ENCODE data around the gene TECR. TPM values are rescaled to one million over a fixed set of nuclear protein-coding genes. Genes with fewer than 3 reads are reported as not detected.

Gene TECR
- total and polyA plus RNA-seq, 2 of the 13 experiments (the other 11 are each of a cell fraction or from before 2014, with no cell fraction given) = 54.9 to 121 TPM

DNA sequence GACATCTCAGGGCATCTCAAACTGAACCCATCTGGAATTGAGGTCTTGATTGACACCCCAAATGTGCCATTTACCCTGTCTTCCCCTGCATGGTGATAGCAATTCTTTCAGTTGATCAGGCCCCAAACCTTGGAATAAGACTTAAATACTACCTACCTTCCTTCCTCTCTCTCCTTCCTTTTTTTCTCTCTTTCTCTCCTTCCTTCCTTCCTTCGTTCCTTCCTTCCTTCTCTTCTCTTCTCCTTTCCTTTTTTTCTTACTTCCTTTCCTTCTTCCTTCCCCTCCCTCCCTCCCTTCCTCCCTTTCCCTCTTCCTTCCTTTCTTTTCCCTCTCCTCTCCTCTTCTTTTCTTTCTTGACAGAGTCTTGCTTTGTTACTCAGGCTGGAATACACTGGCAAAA lies 26.1 kb upstream of the TECR start:
- no peaks in the 10 kb centered on the region for H3K27me3 ChIP-seq (ENCODE audit: control insufficient read depth in 1 of 2, insufficient read depth in 2 of 2, low read length in 2 of 2)
- in situ Hi-C loops (cut with HindIII; ENCODE audit: extremely low pct_ligation_motif_present, low pct_unique_long_range_greater_than_20kb) (loop anchor here (5.0 kb wide), 1 partner anchor 44 kb away; no protein-coding TSS in a partner anchor), intact Hi-C loops (cut with micrococcal nuclease; ENCODE audit: unreplicated experiment) (no loop called here)
- no peaks in the 10 kb centered on the region for H3K36me3 ChIP-seq (replicated peaks in 1 of 2; ENCODE audit: control insufficient read depth in 1 of 2, insufficient read depth in 2 of 2, low read length in 2 of 2)
- no peaks in the 10 kb centered on the region for H4K20me1 ChIP-seq (ENCODE audit: insufficient read depth, low read length)
- H3K4me1 ChIP-seq (ENCODE audit: insufficient read depth, low read length) = peaks cover 66% of the 10 kb centered on the region
- ChIA-PET CTCF (ENCODE audit: low intra/inter-chr PET ratio, low total read pairs) (no interaction called here), POLR2A (interaction anchor here (1.3 to 1.7 kb wide), 3 partner anchors 10 to 51 kb away, joined by 3 to 11 read pairs (median 8); partner anchors contain the start of gene DNAJB1)
- no peak overlapping the region for H2AFZ ChIP-seq (ENCODE audit: low read length)
- no peaks in the 10 kb centered on the region for H3K79me2 ChIP-seq (ENCODE audit: insufficient read depth, low read length)
- H3K27ac ChIP-seq (ENCODE audit: extremely low read length, insufficient read depth, low read length) = no peak overlapping the region
- H3K4me3 ChIP-seq (replicated peaks in 1 of 3; ENCODE audit: insufficient read depth in 1 of 3, low read depth in 2 of 3, low read length in 3 of 3) = no peak overlapping the region
- H3K9ac ChIP-seq (ENCODE audit: insufficient read depth, low read depth, low read length) = no peak overlapping the region
- no peak for FAIRE-seq
- no peaks in the 10 kb centered on the region for H3K9me3 ChIP-seq (ENCODE audit: low read length)
- TF ChIP-seq ZNF3 (CRISPR knock-in tag; IDR thresholded peaks at IDR 0.05) = no peak
- no peak for TF ChIP-seq PHF8 (CRISPR knock-in tag; IDR thresholded peaks at IDR 0.05)
- TF ChIP-seq ZNF136 (CRISPR knock-in tag; IDR thresholded peaks at IDR 0.05; ENCODE audit: low read depth) = no peak
- no peak for TF ChIP-seq CHD2 (IDR thresholded peaks at IDR 0.05; ENCODE audit: low read depth, low read length)
- TF ChIP-seq ZBTB2 (CRISPR knock-in tag; IDR thresholded peaks at IDR 0.05; ENCODE audit: low read depth) = no peak
- no peak for TF ChIP-seq ESRRA (CRISPR knock-in tag; IDR thresholded peaks at IDR 0.05; ENCODE audit: low read depth)
- no peak for TF ChIP-seq KIAA2018 (CRISPR knock-in tag; IDR thresholded peaks at IDR 0.05; ENCODE audit: borderline replicate concordance)
- TF ChIP-seq NCOR1 (IDR thresholded peaks at IDR 0.05; ENCODE audit: borderline replicate concordance, low read length) = no peak
- TF ChIP-seq MEIS1 (CRISPR knock-in tag; IDR thresholded peaks at IDR 0.05; ENCODE audit: borderline replicate concordance) = no peak
- no peak for TF ChIP-seq SP4 (CRISPR knock-in tag; IDR thresholded peaks at IDR 0.05)
- TF ChIP-seq FOXP1 (IDR thresholded peaks at IDR 0.05) = no peak
- TF ChIP-seq FOXP1 (CRISPR knock-in tag; IDR thresholded peaks at IDR 0.05) = no peak
- no peak for TF ChIP-seq ZNF841 (CRISPR knock-in tag; IDR thresholded peaks at IDR 0.05; ENCODE audit: borderline replicate concordance)
- TF ChIP-seq, protein P1, sequence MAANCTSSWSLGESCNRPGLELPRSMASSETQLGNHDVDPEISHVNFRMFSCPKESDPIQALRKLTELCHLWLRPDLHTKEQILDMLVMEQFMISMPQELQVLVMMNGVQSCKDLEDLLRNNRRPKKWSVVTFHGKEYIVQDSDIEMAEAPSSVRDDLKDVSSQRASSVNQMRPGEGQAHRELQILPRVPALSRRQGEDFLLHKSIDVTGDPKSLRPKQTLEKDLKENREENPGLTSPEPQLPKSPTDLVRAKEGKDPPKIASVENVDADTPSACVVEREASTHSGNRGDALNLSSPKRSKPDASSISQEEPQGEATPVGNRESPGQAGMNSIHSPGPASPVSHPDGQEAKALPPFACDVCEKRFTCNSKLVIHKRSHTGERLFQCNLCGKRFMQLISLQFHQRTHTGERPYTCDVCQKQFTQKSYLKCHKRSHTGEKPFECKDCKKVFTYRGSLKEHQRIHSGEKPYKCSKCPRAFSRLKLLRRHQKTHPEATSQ (CRISPR knock-in tag; IDR thresholded peaks at IDR 0.05; ENCODE audit: borderline replicate concordance) = no peak
- DNase-seq (ENCODE audit: low spot score) = no peak
- no peak for ATAC-seq
- BruUV-seq (replicated peaks) = no TSS peak
- 35% methylated on average over 1 of the region's 1 CpG for WGBS (ENCODE audit: low lambda C conversion rate)
- H3K4me2 ChIP-seq (ENCODE audit: low read depth, low read length) = 0 out of 2 replicates have a peak overlapping the region, but pooled peaks have one; percentile 16
